DOHH2 (cell line): ENCODE results near the gene KIF16B.

ENCODE experiments used
- H3F3A ChIP-seq: fragments of 200-600 bp; sonication (generic), shearing (Covaris generic); 2 replicates; pipeline ENCODE4 v1.6.0; 2016; ENCODE audit warnings: antibody characterized with exemption, mild to moderate bottlenecking; ENCODE audit not compliant: control insufficient read depth, insufficient read depth
- H3K27ac ChIP-seq: fragments of 200-600 bp; sonication (generic); 2 replicates; pipeline ENCODE4 v1.5.1; 2014; ENCODE audit warnings: low read depth, mild to moderate bottlenecking, low read length, moderate library complexity
- H3K27me3 ChIP-seq: fragments of 200-600 bp; sonication (generic); 2 replicates; pipeline ENCODE4 v1.6.1; 2014; ENCODE audit warnings: mild to moderate bottlenecking, low read length, mixed read lengths; ENCODE audit not compliant: control insufficient read depth
- H3K36me3 ChIP-seq: fragments of 200-600 bp; sonication (generic); 2 replicates; pipeline ENCODE4 v1.6.1; 2014; ENCODE audit warnings: mild to moderate bottlenecking, low read length, moderate library complexity, mixed read lengths; ENCODE audit not compliant: control insufficient read depth
- H3K4me1 ChIP-seq: fragments of 200-600 bp; sonication (generic); 2 replicates; pipeline ENCODE4 v1.6.1; 2014; ENCODE audit warnings: mild to moderate bottlenecking, low read length, mixed read lengths; ENCODE audit not compliant: control insufficient read depth
- H3K4me2 ChIP-seq: fragments of 200-600 bp; sonication (generic); 2 replicates; pipeline ENCODE4 v1.6.0; 2014; ENCODE audit warnings: mild to moderate bottlenecking, low read length, moderate library complexity
- H3K4me3 ChIP-seq: fragments of 200-600 bp; sonication (generic); 2 replicates; pipeline ENCODE4 v1.5.1; 2014; ENCODE audit warnings: mild to moderate bottlenecking, low read length, mixed read lengths
- H3K79me2 ChIP-seq: fragments of 200-600 bp; sonication (generic); 2 replicates; pipeline ENCODE4 v1.6.1; 2014; ENCODE audit warnings: mild to moderate bottlenecking, low read length, mixed read lengths; ENCODE audit not compliant: control insufficient read depth
- H3K9me2 ChIP-seq: fragments of 200-600 bp; sonication (generic); replicated peaks from 2 replicates; pipeline ENCODE4 v1.6.1; 2014; ENCODE audit warnings: mild to moderate bottlenecking, low read length, mixed read lengths; ENCODE audit not compliant: control insufficient read depth
- H3K9me3 ChIP-seq: fragments of 200-600 bp; sonication (generic); 2 replicates; pipeline ENCODE4 v1.6.1; 2014; ENCODE audit warnings: antibody characterized with exemption, low read length, mixed read lengths; ENCODE audit not compliant: control insufficient read depth, insufficient read depth
- H4K20me1 ChIP-seq: fragments of 200-600 bp; sonication (generic); 2 replicates; pipeline ENCODE4 v1.6.0; 2014; ENCODE audit warnings: low read depth, mild to moderate bottlenecking, antibody characterized with exemption, low read length, moderate library complexity; ENCODE audit not compliant: control insufficient read depth, insufficient read depth
- CTCF ChIP-seq: fragments of 200-600 bp; sonication (generic); IDR thresholded peaks from one replicate; pipeline ENCODE4 v1.5.1; 2014; ENCODE audit warnings: antibody characterized with exemption, mild to moderate bottlenecking, low read depth, low read length; ENCODE audit not compliant: poor library complexity, severe bottlenecking
- EZH2phosphoT487 ChIP-seq: fragments of 200-600 bp; sonication (generic); IDR thresholded peaks from 2 replicates; pipeline ENCODE4 v1.6.1; 2017; ENCODE audit warnings: borderline replicate concordance, mild to moderate bottlenecking, antibody characterized with exemption, low read length, moderate library complexity, mixed read lengths

KIF16B gene

GRCh38 chr20:16446246-16446645, 127.0 kb downstream of the KIF16B start:
- H3K4me2 ChIP-seq: no peak overlapping the region
- H3K27ac ChIP-seq: no peak overlapping the region
- H3K79me2 ChIP-seq: no peaks in the 10 kb centered on the region
- H3K27me3 ChIP-seq: no peaks in the 10 kb centered on the region
- H3K4me1 ChIP-seq: peaks cover 10% of the 10 kb centered on the region
- no peaks in the 10 kb centered on the region for H3K9me2 ChIP-seq
- no peaks in the 10 kb centered on the region; the same call in 1 of the 2 replicates for H3K9me3 ChIP-seq
- no peak for TF ChIP-seq EZH2phosphoT487
- no peak for TF ChIP-seq CTCF
- no peaks in the 10 kb centered on the region for H4K20me1 ChIP-seq
- no peaks in the 10 kb centered on the region for H3F3A ChIP-seq
- no peak overlapping the region for H3K4me3 ChIP-seq
- H3K36me3 ChIP-seq: no peaks in the 10 kb centered on the region

- Histone ChIP-seq H3K9me2 (no peaks in the 10 kb centered on the region), H3F3A (no peaks in the 10 kb centered on the region), H3K9me3 (no peaks in the 10 kb centered on the region; the same call in 1 of the 2 replicates), H4K20me1 (no peaks in the 10 kb centered on the region), H3K79me2 (no peaks in the 10 kb centered on the region), H3K4me1 (peaks cover 2% of the 10 kb centered on the region), H3K27me3 (no peaks in the 10 kb centered on the region), H3K36me3 (no peaks in the 10 kb centered on the region), H3K4me2 (no peak overlapping the region), H3K27ac (no peak overlapping the region), H3K4me3 (no peak overlapping the region)
- TF ChIP-seq EZH2phosphoT487 (no peak), CTCF (no peak)
Measured at GRCh38 chr20:16445482-16445881, 127.8 kb downstream of the KIF16B start.

DNA sequence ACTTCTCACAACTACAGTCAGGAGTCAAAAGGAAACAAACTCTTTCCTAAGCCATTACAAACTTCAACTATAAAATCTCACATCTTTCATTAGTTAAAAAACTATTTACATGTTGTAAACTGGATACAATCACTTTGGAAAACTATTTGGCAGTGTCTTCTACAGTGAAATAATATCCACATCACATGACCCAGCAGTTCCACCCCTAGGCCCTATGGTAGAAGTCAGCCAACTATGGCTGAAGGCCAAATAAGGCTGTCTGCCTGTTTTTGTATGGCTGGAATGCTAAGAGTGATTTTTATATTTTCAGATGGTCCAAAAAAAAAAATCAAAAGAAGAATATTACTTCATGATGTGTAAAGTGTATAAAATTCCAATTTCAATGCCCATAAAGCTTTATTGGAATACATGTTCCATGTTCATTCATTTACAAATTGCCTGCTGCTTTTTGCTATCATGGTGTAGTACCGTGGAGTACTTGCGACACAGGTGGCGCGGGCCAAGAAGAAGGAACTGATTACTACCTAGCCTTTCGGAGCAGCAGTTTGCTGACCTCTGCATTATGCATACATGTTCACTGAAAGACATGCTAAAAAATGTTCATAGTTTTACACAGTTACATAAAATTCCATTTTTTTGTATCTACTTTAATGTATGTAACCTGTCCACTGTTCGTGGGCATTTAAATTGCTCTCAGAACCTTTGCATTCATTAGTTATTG, 129.0 kb downstream of the KIF16B start:
- Histone ChIP-seq H4K20me1 (no peaks in the 10 kb centered on the region), H3K36me3 (no peaks in the 10 kb centered on the region), H3K4me3 (no peak overlapping the region), H3K9me3 (no peaks in the 10 kb centered on the region; the same call in 1 of the 2 replicates), H3F3A (no peaks in the 10 kb centered on the region), H3K79me2 (no peaks in the 10 kb centered on the region), H3K9me2 (no peaks in the 10 kb centered on the region), H3K27ac (no peak overlapping the region), H3K4me2 (no peak overlapping the region), H3K27me3 (no peaks in the 10 kb centered on the region), H3K4me1 (no peaks in the 10 kb centered on the region)
- TF ChIP-seq CTCF (no peak), EZH2phosphoT487 (no peak)
